ENCODE data around the gene EXO5. TPM values are rescaled to one million over a fixed set of nuclear protein-coding genes. Genes with fewer than 3 reads are reported as not detected.

EXO5 gene, protein sequence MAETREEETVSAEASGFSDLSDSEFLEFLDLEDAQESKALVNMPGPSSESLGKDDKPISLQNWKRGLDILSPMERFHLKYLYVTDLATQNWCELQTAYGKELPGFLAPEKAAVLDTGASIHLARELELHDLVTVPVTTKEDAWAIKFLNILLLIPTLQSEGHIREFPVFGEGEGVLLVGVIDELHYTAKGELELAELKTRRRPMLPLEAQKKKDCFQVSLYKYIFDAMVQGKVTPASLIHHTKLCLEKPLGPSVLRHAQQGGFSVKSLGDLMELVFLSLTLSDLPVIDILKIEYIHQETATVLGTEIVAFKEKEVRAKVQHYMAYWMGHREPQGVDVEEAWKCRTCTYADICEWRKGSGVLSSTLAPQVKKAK
- 1 to 10 TPM; 7.4 to 8.6 (median 8.1) TPM for total RNA-seq (2021; fragmentation: NEBNext Ultra II Directional; extraction: Animal tissue kit (Norgen Biotek cat#: 25700))
- long read RNA-seq, partial matches to known transcripts = 0 of 12 reads
- long read RNA-seq, other reads (novel, unspliced or antisense) = 3 of 12 reads

DNA sequence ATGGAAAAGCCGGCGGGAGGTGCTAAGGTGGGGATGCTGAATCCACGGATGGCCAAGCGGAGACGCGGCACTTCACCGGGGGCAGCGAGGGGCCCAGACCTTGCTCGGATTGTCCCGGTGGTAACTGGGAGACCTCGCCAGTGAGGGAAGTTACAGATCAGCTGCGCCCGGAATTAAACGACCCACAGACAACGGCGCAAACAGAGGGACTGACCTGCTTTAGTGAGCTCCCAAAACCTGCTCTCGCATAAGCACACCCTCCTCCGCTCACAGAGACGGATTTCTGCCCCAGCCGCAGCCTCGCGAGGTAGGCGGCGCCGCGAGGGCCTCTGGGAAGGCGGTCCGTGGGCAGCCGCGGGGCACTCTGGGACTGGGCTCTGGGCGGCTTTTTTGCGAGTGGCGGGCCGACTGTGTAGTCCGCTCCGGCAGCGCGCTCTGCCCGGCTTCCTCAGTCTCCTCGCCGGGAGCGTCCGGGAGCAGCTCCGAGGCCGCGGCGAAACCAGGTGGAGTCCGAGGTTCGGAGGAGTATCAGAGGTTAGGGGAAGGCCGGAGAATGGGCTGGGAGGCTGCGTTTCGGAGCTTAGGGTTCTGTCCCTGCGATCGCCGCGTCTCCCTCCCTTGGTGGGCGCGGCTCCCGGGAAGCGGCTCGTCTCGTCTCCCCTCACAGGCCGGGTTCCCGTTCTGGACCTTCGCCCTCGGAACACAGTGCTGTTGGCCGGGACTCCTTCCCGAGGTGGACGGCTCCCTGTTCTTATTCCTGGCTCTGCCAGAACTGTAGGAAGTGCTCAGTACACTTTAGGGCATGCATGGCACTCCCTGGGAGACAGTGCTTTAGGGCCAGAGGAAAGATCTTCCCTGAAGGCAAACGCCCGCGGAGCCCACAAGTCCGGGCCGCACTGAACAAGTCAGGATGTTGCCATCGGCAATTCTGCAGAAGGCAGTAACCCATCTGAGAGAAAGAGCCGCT, at the start of gene EXO5:
Gene EXO5, plus strand, starts transcription at position 393 of the 967 bp plus-strand sequence. CDS start 5,778 bp downstream, outside the sequence.
- peak within 1 kb of the TSS; percentile 79 for H3K27ac Mint-ChIP-seq
- peaks cover 9% of the 10 kb centered on the region for H3K4me1 Mint-ChIP-seq (ENCODE audit: low read depth)
- peak; percentile 69 for DNase-seq
- peaks cover 59% of the 10 kb centered on the region for H3K9me3 Mint-ChIP-seq
- peak within 1 kb of the TSS; percentile 91 for H3K4me3 Mint-ChIP-seq
- no peaks in the 10 kb centered on the region for H3K27me3 Mint-ChIP-seq (ENCODE audit: insufficient read depth)
- peaks cover 52% of the 10 kb centered on the region for H3K36me3 Mint-ChIP-seq (ENCODE audit: low read depth)
- TF ChIP-seq, protein P1, sequence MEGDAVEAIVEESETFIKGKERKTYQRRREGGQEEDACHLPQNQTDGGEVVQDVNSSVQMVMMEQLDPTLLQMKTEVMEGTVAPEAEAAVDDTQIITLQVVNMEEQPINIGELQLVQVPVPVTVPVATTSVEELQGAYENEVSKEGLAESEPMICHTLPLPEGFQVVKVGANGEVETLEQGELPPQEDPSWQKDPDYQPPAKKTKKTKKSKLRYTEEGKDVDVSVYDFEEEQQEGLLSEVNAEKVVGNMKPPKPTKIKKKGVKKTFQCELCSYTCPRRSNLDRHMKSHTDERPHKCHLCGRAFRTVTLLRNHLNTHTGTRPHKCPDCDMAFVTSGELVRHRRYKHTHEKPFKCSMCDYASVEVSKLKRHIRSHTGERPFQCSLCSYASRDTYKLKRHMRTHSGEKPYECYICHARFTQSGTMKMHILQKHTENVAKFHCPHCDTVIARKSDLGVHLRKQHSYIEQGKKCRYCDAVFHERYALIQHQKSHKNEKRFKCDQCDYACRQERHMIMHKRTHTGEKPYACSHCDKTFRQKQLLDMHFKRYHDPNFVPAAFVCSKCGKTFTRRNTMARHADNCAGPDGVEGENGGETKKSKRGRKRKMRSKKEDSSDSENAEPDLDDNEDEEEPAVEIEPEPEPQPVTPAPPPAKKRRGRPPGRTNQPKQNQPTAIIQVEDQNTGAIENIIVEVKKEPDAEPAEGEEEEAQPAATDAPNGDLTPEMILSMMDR (IDR thresholded peaks at IDR 0.05) = no peak

DNA sequence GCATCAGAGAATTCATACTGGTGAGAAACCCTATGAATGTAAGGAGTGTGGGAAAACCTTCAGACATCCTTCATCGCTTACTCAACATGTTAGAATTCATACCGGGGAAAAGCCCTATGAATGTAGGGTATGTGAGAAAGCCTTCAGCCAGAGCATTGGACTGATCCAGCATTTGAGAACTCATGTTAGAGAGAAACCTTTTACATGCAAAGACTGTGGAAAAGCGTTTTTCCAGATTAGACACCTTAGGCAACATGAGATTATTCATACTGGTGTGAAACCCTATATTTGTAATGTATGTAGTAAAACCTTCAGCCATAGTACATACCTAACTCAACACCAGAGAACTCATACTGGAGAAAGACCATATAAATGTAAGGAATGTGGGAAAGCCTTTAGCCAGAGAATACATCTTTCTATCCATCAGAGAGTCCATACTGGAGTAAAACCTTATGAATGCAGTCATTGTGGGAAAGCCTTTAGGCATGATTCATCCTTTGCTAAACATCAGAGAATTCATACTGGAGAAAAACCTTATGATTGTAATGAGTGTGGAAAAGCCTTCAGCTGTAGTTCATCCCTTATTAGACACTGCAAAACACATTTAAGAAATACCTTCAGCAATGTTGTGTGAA, 45.5 kb upstream of the EXO5 start:
- H3K4me1 Mint-ChIP-seq (ENCODE audit: low read depth) = no peaks in the 10 kb centered on the region
- H3K9me3 Mint-ChIP-seq = peaks cover 100% of the 10 kb centered on the region
- peaks cover 86% of the 10 kb centered on the region for H3K36me3 Mint-ChIP-seq (ENCODE audit: low read depth)
- DNase-seq = no peak
- H3K27ac Mint-ChIP-seq = no peak overlapping the region
- H3K27me3 Mint-ChIP-seq (ENCODE audit: insufficient read depth) = 0 out of 2 replicates have a peak, but pooled peaks cover 1% of the 10 kb centered on the region
- TF ChIP-seq, protein P1 (IDR thresholded peaks at IDR 0.05) = no peak
- H3K4me3 Mint-ChIP-seq = no peak overlapping the region

DNA sequence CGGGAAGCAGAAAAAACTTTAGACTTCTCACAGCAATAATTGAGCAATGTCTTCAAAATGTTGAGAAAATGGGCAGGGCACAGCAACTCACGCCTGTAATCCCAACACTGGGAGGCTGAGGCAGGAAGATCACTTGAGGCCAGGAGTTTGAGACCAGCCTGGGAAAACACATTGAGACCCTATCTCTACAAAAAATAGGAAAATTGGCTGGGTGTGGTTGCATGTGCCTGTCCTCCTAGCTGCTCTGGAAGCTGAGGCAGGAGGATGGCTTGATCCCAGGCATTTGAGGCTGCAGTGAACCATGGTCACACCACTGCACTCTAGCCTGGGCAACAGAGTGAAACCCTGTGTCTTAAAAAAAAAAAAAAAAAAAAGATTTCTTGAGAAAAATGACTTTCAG, 39.2 kb upstream of the EXO5 start:
- DNase-seq = no peak
- no peak overlapping the region for H3K27ac Mint-ChIP-seq
- no peaks in the 10 kb centered on the region for H3K27me3 Mint-ChIP-seq (ENCODE audit: insufficient read depth)
- TF ChIP-seq, protein P1 (IDR thresholded peaks at IDR 0.05) = no peak
- H3K4me3 Mint-ChIP-seq = no peak overlapping the region
- no peaks in the 10 kb centered on the region for H3K4me1 Mint-ChIP-seq (ENCODE audit: low read depth)
- H3K9me3 Mint-ChIP-seq = peaks cover 100% of the 10 kb centered on the region
- H3K36me3 Mint-ChIP-seq (ENCODE audit: low read depth) = peaks cover 76% of the 10 kb centered on the region

DNA sequence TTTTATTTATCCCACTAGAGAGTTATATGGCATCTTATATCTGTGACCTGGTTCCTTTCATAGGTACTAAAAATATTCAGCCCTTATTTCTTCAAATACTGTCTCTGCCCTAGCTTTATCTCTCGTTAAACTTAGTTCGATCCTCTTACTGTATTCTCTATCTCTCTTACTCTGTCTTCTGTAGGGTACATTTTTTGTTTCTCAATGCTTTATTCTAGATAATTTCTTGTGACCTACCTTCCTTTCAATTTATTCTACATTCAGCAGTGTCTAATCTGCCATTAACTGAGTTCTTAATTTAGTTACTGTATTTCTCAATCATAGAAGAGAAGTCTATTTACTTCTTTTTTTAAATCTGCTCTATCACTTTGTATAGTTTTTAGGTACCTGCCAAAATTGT, 33.3 kb upstream of the EXO5 start:
- no peak overlapping the region for H3K4me3 Mint-ChIP-seq

More for the DNA sequence above, 33.3 kb upstream of the EXO5 start:
- peaks cover 53% of the 10 kb centered on the region for H3K36me3 Mint-ChIP-seq (ENCODE audit: low read depth)
- H3K4me1 Mint-ChIP-seq (ENCODE audit: low read depth) = peaks cover 8% of the 10 kb centered on the region; the same call in 1 of the 2 replicates
- DNase-seq = no peak
- H3K27ac Mint-ChIP-seq = no peak overlapping the region
- H3K9me3 Mint-ChIP-seq = peaks cover 90% of the 10 kb centered on the region
- TF ChIP-seq, protein P1 (IDR thresholded peaks at IDR 0.05) = no peak
- H3K27me3 Mint-ChIP-seq (ENCODE audit: insufficient read depth) = peaks cover 11% of the 10 kb centered on the region
